OCI-LY7 (cell line): ENCODE data around the gene POLE4. TPM values are rescaled to one million over a fixed set of nuclear protein-coding genes. Genes with fewer than 3 reads are reported as not detected.

Experiments used
- BruUV-seq: library from RNA; stranded (reverse); fragments of 400-500 nt; replicated peaks from 2 replicates; lab custom pipeline; 2021; lab: Mats Ljungman, UMichigan
- CTCF ChIA-PET: fragments of 300-600 bp; sonication (Branson Sonifier 250); formaldehyde crosslinking; loops from one replicate; lab custom pipeline; 2022; ENCODE audit warnings: antibody characterized with exemption; ENCODE audit not compliant: unreplicated experiment; lab: Charles Lee
- POLR2A ChIA-PET: fragments of 300-600 bp; sonication (Branson Sonifier 250); formaldehyde crosslinking; loops from one replicate; lab custom pipeline; 2022; ENCODE audit warnings: antibody characterized with exemption; lab: Charles Lee
- DNase-seq: peaks from one replicate; pipeline ENCODE4 v3.0.0-alpha.2; 2015; ENCODE audit warnings: low spot score
- H2AFZ ChIP-seq: fragments of 200-600 bp; sonication (generic), shearing (Covaris generic); 2 replicates; pipeline ENCODE4 v1.6.1; 2014; ENCODE audit warnings: mild to moderate bottlenecking, antibody characterized with exemption, low read length, moderate library complexity
- H3K27ac ChIP-seq: fragments of 200-600 bp; sonication (generic); 2 replicates; pipeline ENCODE4 v1.5.1; 2014; ENCODE audit warnings: mixed run types, low read depth, mild to moderate bottlenecking, moderate library complexity, low read length, inconsistent platforms; ENCODE audit not compliant: poor library complexity, severe bottlenecking
- H3K36me3 ChIP-seq: fragments of 200-600 bp; sonication (generic); 2 replicates; pipeline ENCODE4 v1.6.1; 2014; ENCODE audit warnings: mild to moderate bottlenecking, antibody characterized with exemption, low read length, moderate library complexity, mixed read lengths; ENCODE audit not compliant: insufficient read depth
- H3K4me1 ChIP-seq: fragments of 200-600 bp; sonication (generic); 2 replicates; pipeline ENCODE4 v1.5.1; 2014; ENCODE audit warnings: mild to moderate bottlenecking, low read length; ENCODE audit not compliant: insufficient read depth, poor library complexity, severe bottlenecking
- H3K4me2 ChIP-seq: fragments of 200-600 bp; sonication (generic); 2 replicates; pipeline ENCODE4 v1.6.1; 2014; ENCODE audit warnings: mild to moderate bottlenecking, low read length
- H3K4me3 ChIP-seq: fragments of 200-600 bp; sonication (generic); 2 replicates; pipeline ENCODE4 v1.5.1; 2014; ENCODE audit warnings: mild to moderate bottlenecking, low read depth, low read length; ENCODE audit not compliant: poor library complexity, severe bottlenecking
- H3K79me2 ChIP-seq: fragments of 200-600 bp; sonication (generic); 2 replicates; pipeline ENCODE4 v1.6.1; 2016; ENCODE audit warnings: low read depth, mild to moderate bottlenecking, low read length, moderate library complexity, mixed read lengths; ENCODE audit not compliant: insufficient read depth
- H3K9me2 ChIP-seq: fragments of 200-600 bp; sonication (generic); 2 replicates; pipeline ENCODE4 v1.6.1; 2016; ENCODE audit warnings: mild to moderate bottlenecking, low read length, mixed read lengths; ENCODE audit not compliant: insufficient read depth
- H3K9me3 ChIP-seq: fragments of 200-600 bp; sonication (generic); 2 replicates; pipeline ENCODE4 v1.6.1; 2014; ENCODE audit warnings: mild to moderate bottlenecking, mixed run types, low read length, mixed read lengths
- H4K20me1 ChIP-seq: fragments of 200-600 bp; sonication (generic); 2 replicates; pipeline ENCODE4 v1.6.1; 2014; ENCODE audit warnings: mild to moderate bottlenecking, antibody characterized with exemption, low read length, moderate library complexity, mixed read lengths; ENCODE audit not compliant: insufficient read depth
- CTCF ChIP-seq: fragments of 200-600 bp; sonication (generic); conservative IDR thresholded peaks from 2 replicates; pipeline ENCODE4 v1.5.1; 2014; ENCODE audit warnings: mild to moderate bottlenecking, antibody characterized with exemption, low read length, moderate library complexity, mixed read lengths
- EZH2phosphoT487 ChIP-seq: fragments of 200-600 bp; sonication (generic); IDR thresholded peaks from 2 replicates; pipeline ENCODE4 v1.6.1; 2018; ENCODE audit warnings: low read depth, borderline replicate concordance, mild to moderate bottlenecking, mixed run types, antibody characterized with exemption, low read length, moderate library complexity, mixed read lengths
- intact Hi-C: fragments of 100-400 bp; cut with micrococcal nuclease; formaldehyde crosslinking; loops from one replicate; pipeline ENCODE4 v1.10.0; 2022; ENCODE audit not compliant: unreplicated experiment
- total RNA-seq, 2 experiments: library from RNA; depleted of rRNA in 1 of 2; stranded (reverse); fragments of >200 nt in 1 of 2; shearing (Covaris generic) in 1 of 2; gene quantifications; 2 replicates each; pipeline ENCODE4 v1.2.3, GENCODE V29; 2014 to 2022

POLE4 gene
- total RNA-seq, 2 experiments from 2014 or later = 31.7 to 52.3 TPM

GRCh38 chr2:74937221-74937880 lies 21.1 kb upstream of the POLE4 start:
- Histone ChIP-seq H4K20me1 (no peaks in the 10 kb centered on the region), H3K4me2 (no peak overlapping the region), H3K79me2 (no peaks in the 10 kb centered on the region), H3K27ac (no peak overlapping the region), H3K9me3 (no peaks in the 10 kb centered on the region), H2AFZ (no peak overlapping the region), H3K36me3 (no peaks in the 10 kb centered on the region), H3K9me2 (no peaks in the 10 kb centered on the region), H3K4me1 (no peaks in the 10 kb centered on the region), H3K4me3 (no peak overlapping the region)
- CTCF ChIA-PET = no interaction called here
- POLR2A ChIA-PET = no interaction called here
- BruUV-seq = no TSS peak
- no peak for TF ChIP-seq CTCF
- TF ChIP-seq EZH2phosphoT487 = no peak
- intact Hi-C loops = no loop called here
- no peak for DNase-seq

- Histone ChIP-seq H3K9me2 (no peaks in the 10 kb centered on the region), H3K27ac (no peak overlapping the region), H3K4me3 (no peak overlapping the region), H3K9me3 (no peaks in the 10 kb centered on the region), H4K20me1 (no peaks in the 10 kb centered on the region), H3K4me2 (no peak overlapping the region), H3K36me3 (no peaks in the 10 kb centered on the region), H3K4me1 (no peaks in the 10 kb centered on the region), H3K79me2 (no peaks in the 10 kb centered on the region), H2AFZ (no peak overlapping the region)
- POLR2A ChIA-PET = no interaction called here
- no peak for TF ChIP-seq CTCF
- TF ChIP-seq EZH2phosphoT487 = no peak
- no TSS peak for BruUV-seq
- intact Hi-C loops = no loop called here
- DNase-seq = no peak
- CTCF ChIA-PET = no interaction called here
Measured at GRCh38 chr2:74938264-74938663, 20.2 kb upstream of the POLE4 start.
